HG03039 (cell line): ENCODE measurements around the gene FBXW4.
"Not testable (repeated sequence)": the region's sequence is repeated elsewhere in the genome, so short reads cannot be mapped to it uniquely, and the experiment has no call there.

Experiments used
- ATAC-seq: cut with Tn5 transposase; IDR thresholded peaks from one replicate; pipeline ENCODE4 v1.9.1; 2021; ENCODE audit warnings: mild to moderate bottlenecking, moderate library complexity; ENCODE audit not compliant: unreplicated experiment

The FBXW4 gene

GRCh38 chr10:101618871-101619270 lies 76.1 kb downstream of the FBXW4 start:
- no peak for ATAC-seq

- ATAC-seq, result no peak
Observed at GRCh38 chr10:101617824-101618568, 77.0 kb downstream of the FBXW4 start.

GRCh38 chr10:101617102-101617823 lies 77.7 kb downstream of the FBXW4 start:
- ATAC-seq, result no peak

- ATAC-seq, result no peak
Observed at GRCh38 chr10:101616415-101617101, 78.4 kb downstream of the FBXW4 start.

GRCh38 chr10:101615525-101616116 lies 79.3 kb downstream of the FBXW4 start:
- no peak for ATAC-seq

- ATAC-seq, result no peak
Observed at GRCh38 chr10:101614663-101615524, 80.1 kb downstream of the FBXW4 start.

- no peak for ATAC-seq
Observed at GRCh38 chr10:101613646-101614045, 81.3 kb downstream of the FBXW4 start.

GRCh38 chr10:101612872-101613271 lies 82.1 kb downstream of the FBXW4 start:
- no peak for ATAC-seq

GRCh38 chr10:101612086-101612485 lies 82.9 kb downstream of the FBXW4 start:
- no peak for ATAC-seq

- ATAC-seq, result no peak
Observed at GRCh38 chr10:101611096-101611905, 83.7 kb downstream of the FBXW4 start.

GRCh38 chr10:101609481-101609880 lies 85.5 kb downstream of the FBXW4 start:
- no peak for ATAC-seq

- no peak for ATAC-seq
Observed at GRCh38 chr10:101607124-101607523, 87.8 kb downstream of the FBXW4 start.

GRCh38 chr10:101602761-101603398 lies 92.1 kb downstream of the FBXW4 start:
- no peak for ATAC-seq

- no peak for ATAC-seq
Observed at GRCh38 chr10:101601541-101601940, 93.4 kb downstream of the FBXW4 start.

GRCh38 chr10:101597091-101597900 lies 97.7 kb downstream of the FBXW4 start:
- no peak for ATAC-seq

GRCh38 chr10:101595591-101596433 lies 99.2 kb downstream of the FBXW4 start:
- no peak for ATAC-seq

GRCh38 chr10:101593331-101593730 lies 101.6 kb downstream of the FBXW4 start:
- ATAC-seq, result not testable (repeated sequence)
